CD8-positive, alpha-beta memory T cell (primary cell): ENCODE measurements around the gene ITCH. TPM values are rescaled to one million over a fixed set of nuclear protein-coding genes. Genes with fewer than 3 reads are reported as not detected.
"Not testable (repeated sequence)": the region's sequence is repeated elsewhere in the genome, so short reads cannot be mapped to it uniquely, and the experiment has no call there.

Experiments used
- CTCF ChIA-PET: fragments of 350-600 bp; sonication (Branson Sonifier 250); formaldehyde crosslinking; loops from one replicate; lab custom pipeline; 2021; ENCODE audit warnings: antibody characterized with exemption; lab: Charles Lee
- POLR2A ChIA-PET: fragments of 350-600 bp; sonication (Branson Sonifier 250); formaldehyde crosslinking; loops from one replicate; lab custom pipeline; 2021; ENCODE audit warnings: antibody characterized with exemption; lab: Charles Lee
- DNase-seq, 5 donors: peaks; one replicate each; pipeline versions ENCODE4 v3.0.0 to v3.0.0-alpha.2; 2020 to 2022; ENCODE audit warnings: mixed read lengths in 1 of 5
- H3K27ac ChIP-seq: one replicate; pipeline ENCODE4 v1.7.0; 2013; ENCODE audit warnings: low read depth, mild to moderate bottlenecking, low read length, moderate library complexity
- H3K27me3 ChIP-seq: 2 replicates; pipeline ENCODE4 v1.7.0; 2013; ENCODE audit warnings: low read length, mild to moderate bottlenecking; ENCODE audit not compliant: insufficient read depth, poor library complexity, severe bottlenecking
- H3K36me3 ChIP-seq: 2 replicates; pipeline ENCODE4 v1.7.0; 2013; ENCODE audit warnings: mild to moderate bottlenecking, low read length, moderate library complexity; ENCODE audit not compliant: insufficient read depth
- H3K4me1 ChIP-seq: 2 replicates; pipeline ENCODE4 v1.7.0; 2013; ENCODE audit warnings: mild to moderate bottlenecking, low read length, moderate library complexity; ENCODE audit not compliant: insufficient read depth
- H3K4me3 ChIP-seq: 2 replicates; pipeline ENCODE4 v1.7.0; 2013; ENCODE audit warnings: mild to moderate bottlenecking, low read length
- H3K9me3 ChIP-seq: 2 replicates; pipeline ENCODE4 v1.7.0; 2013; ENCODE audit warnings: mild to moderate bottlenecking, low read length
- H3K27ac Mint-ChIP-seq, 8 donors: one replicate each; pipeline ENCODE4 v1.8.0; 2020 to 2021; ENCODE audit warnings: mixed read lengths in 8 of 8, mild to moderate bottlenecking in 6 of 8, inconsistent platforms in 3 of 8, moderate library complexity in 3 of 8
- H3K27me3 Mint-ChIP-seq, 2 donors: one replicate each; pipeline ENCODE4 v1.8.0; 2020 to 2021; ENCODE audit warnings: mixed read lengths in 2 of 2, mild to moderate bottlenecking in 1 of 2, moderate library complexity in 1 of 2
- H3K36me3 Mint-ChIP-seq, 3 donors: one replicate each; pipeline ENCODE4 v1.8.0; 2020 to 2021; ENCODE audit warnings: mixed read lengths in 3 of 3, inconsistent platforms in 1 of 3, mild to moderate bottlenecking in 1 of 3
- H3K4me1 Mint-ChIP-seq, 3 donors: one replicate each; pipeline ENCODE4 v1.8.0; 2020 to 2021; ENCODE audit warnings: mixed read lengths in 3 of 3, inconsistent platforms in 1 of 3, mild to moderate bottlenecking in 1 of 3
- H3K4me3 Mint-ChIP-seq, 7 donors: one replicate each; pipeline ENCODE4 v1.8.0; 2020 to 2021; ENCODE audit warnings: mixed read lengths in 7 of 7, mild to moderate bottlenecking in 6 of 7, moderate library complexity in 4 of 7, inconsistent platforms in 2 of 7
- H3K9me3 Mint-ChIP-seq, 5 donors: one replicate each; pipeline ENCODE4 v1.8.0; 2020 to 2022; ENCODE audit warnings: mixed read lengths in 5 of 5, mild to moderate bottlenecking in 3 of 5, moderate library complexity in 2 of 5, inconsistent platforms in 1 of 5
- polyA plus RNA-seq: library from polyadenylated mRNA; unstranded; fragments of 300-500 nt; fragmentation: Illumina TruSeq; gene quantifications from one replicate; pipeline ENCODE4 v1.2.3, GENCODE V29; 2021
- total RNA-seq, 2 experiments: library from RNA; stranded (reverse); gene quantifications; one replicate each; pipeline ENCODE4 v1.2.3, GENCODE V29; 2021

Gene ITCH
- total and polyA plus RNA-seq, 3 experiments from 2014 or later: 38.0 to 51.7 (median 45.6) TPM

DNA sequence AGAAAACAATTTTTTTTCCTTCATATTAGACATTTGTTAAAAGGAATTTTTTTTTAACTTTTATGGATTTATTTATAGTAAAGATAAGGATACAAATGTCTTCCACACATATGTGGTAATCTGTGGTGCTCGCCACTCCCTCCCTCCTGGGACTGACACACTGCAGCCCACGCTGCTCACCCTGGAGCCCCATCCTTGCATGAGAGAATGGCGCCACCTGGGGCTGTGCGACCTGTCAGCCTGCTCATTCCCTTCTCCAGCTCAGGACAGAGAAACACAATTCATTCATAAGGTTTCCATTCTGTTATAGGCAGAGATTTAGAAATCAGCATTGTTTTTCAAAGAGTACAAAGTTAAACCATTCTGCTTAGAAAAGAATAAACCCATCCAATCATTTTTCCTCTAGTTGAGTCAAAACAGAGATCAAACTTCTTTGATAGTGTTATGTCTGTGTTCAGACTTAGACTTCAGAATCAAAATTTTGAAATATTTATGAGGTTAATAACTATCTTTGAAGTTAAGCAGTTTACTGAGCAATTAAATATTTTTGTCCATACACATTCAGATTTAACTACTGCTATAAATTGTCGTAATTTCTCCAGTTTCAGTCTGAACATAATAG lies 110.3 kb downstream of the ITCH start:
- no peak overlapping the region for H3K4me3 ChIP-seq
- Mint-ChIP-seq H3K9me3 (no peaks in the 10 kb centered on the region), H3K4me1 (peaks cover 10 to 13% (median 10%) of the 10 kb centered on the region in 3 donors), H3K27me3 (peaks cover 0 to 1% of the 10 kb centered on the region in 2 donors), H3K36me3 (peaks cover 0 to 74% (median 11%) of the 10 kb centered on the region in 3 donors), H3K27ac (peak overlapping the region in 2 of 8 donors; percentile 42 to 68), H3K4me3 (no peak overlapping the region)
- POLR2A ChIA-PET: no interaction called here
- H3K27ac ChIP-seq: no peak overlapping the region
- no peaks in the 10 kb centered on the region for H3K4me1 ChIP-seq
- peaks cover 20% of the 10 kb centered on the region for H3K36me3 ChIP-seq
- DNase-seq: peak in 2 of 5 donors; percentile 6
- H3K9me3 ChIP-seq: no peaks in the 10 kb centered on the region
- H3K27me3 ChIP-seq: no peaks in the 10 kb centered on the region
- CTCF ChIA-PET: interaction anchor here (1.2 kb wide), 1 partner anchor 161 kb away, joined by 4 read pairs; no protein-coding TSS in a partner anchor

DNA sequence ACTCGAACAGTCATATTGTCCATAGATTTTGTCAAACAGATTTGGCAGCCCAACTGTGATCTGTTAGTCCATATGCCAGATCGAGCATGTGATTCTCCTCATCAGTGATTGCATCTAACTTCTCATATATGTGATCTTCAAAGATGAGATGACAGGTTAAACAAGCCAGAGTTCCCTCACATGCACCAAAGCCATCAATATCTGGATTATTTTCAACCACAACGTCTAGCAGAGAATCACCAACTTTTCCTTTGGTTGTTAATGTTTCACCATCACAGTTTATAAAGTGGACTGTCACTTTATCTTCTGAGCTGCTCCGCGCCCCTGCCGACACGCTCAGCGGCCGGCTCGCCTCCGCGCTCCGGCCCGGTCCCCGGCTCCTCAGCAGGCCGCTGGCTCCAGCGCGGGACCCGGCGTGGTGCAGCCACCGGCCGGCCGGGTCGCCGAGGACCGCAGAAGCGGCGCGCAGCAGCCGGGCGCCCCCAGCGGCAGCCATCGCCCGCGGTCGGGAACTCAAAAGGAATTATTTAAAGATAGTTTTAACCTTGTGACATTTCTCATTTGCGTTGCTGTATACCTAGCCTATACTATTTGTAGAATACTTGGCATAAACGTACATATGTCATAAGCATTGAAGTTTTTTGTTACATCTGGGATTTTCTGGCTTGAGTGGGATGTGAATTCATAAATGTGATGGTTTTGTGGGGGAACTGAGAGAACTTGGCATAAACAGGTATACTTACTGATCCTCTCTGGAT lies 113.1 kb downstream of the ITCH start:
- Histone ChIP-seq H3K36me3 (peaks cover 34% of the 10 kb centered on the region), H3K9me3 (no peaks in the 10 kb centered on the region), H3K27ac (no peak overlapping the region), H3K4me1 (no peaks in the 10 kb centered on the region), H3K4me3 (no peak overlapping the region), H3K27me3 (no peaks in the 10 kb centered on the region)
- ChIA-PET POLR2A (no interaction called here), CTCF (interaction anchor here (1.0 to 2.2 kb wide), 2 partner anchors 39 to 164 kb away, joined by 3 to 6 read pairs; no protein-coding TSS in a partner anchor)
- peaks cover 5 to 74% (median 15%) of the 10 kb centered on the region in 3 donors for H3K36me3 Mint-ChIP-seq
- H3K27me3 Mint-ChIP-seq: no peaks in the 10 kb centered on the region
- peak in 2 of 5 donors; percentile 3 to 16 for DNase-seq
- H3K9me3 Mint-ChIP-seq: no peaks in the 10 kb centered on the region
- peak overlapping the region in 3 of 8 donors; percentile 14 to 75 (median 30) for H3K27ac Mint-ChIP-seq
- peak overlapping the region in 3 of 7 donors; percentile 4 to 43 (median 8) for H3K4me3 Mint-ChIP-seq
- peaks cover 10 to 17% (median 14%) of the 10 kb centered on the region in 3 donors for H3K4me1 Mint-ChIP-seq

- no peaks in the 10 kb centered on the region for H3K27me3 ChIP-seq
- Mint-ChIP-seq H3K9me3 (no peaks in the 10 kb centered on the region), H3K4me3 (no peak overlapping the region), H3K4me1 (peaks cover 10 to 14% (median 13%) of the 10 kb centered on the region in 3 donors), H3K27ac (peak overlapping the region in 3 of 8 donors; percentile 29 to 72 (median 43)), H3K36me3 (peaks cover 21 to 81% (median 26%) of the 10 kb centered on the region in 3 donors), H3K27me3 (peaks cover 0 to 3% of the 10 kb centered on the region in 2 donors)
- DNase-seq: no peak
- ChIA-PET CTCF (no interaction called here), POLR2A (no interaction called here)
- H3K36me3 ChIP-seq: peaks cover 57% of the 10 kb centered on the region
- H3K4me3 ChIP-seq: no peak overlapping the region
- H3K27ac ChIP-seq: no peak overlapping the region
- no peaks in the 10 kb centered on the region for H3K9me3 ChIP-seq
- H3K4me1 ChIP-seq: no peaks in the 10 kb centered on the region
Measured at GRCh38 chr20:34479627-34480026, 116.6 kb downstream of the ITCH start.

- H3K4me1 Mint-ChIP-seq, H3K9me3 Mint-ChIP-seq, H3K27me3 ChIP-seq, CTCF ChIA-PET, H3K4me1 ChIP-seq, H3K27me3 Mint-ChIP-seq, H3K9me3 ChIP-seq, H3K4me3 ChIP-seq, POLR2A ChIA-PET, DNase-seq, H3K4me3 Mint-ChIP-seq, H3K27ac ChIP-seq: not testable (repeated sequence)
- Mint-ChIP-seq H3K36me3 (peaks cover 21 to 83% (median 23%) of the 10 kb centered on the region in 3 donors), H3K27ac (peak overlapping the region in 1 of 8 donors; percentile 55)
- peaks cover 57% of the 10 kb centered on the region for H3K36me3 ChIP-seq
Measured at GRCh38 chr20:34482154-34482553, 119.1 kb downstream of the ITCH start.

- peaks cover 48% of the 10 kb centered on the region for H3K36me3 ChIP-seq
- H3K27me3 Mint-ChIP-seq, H3K9me3 ChIP-seq, H3K27me3 ChIP-seq, DNase-seq, H3K4me1 ChIP-seq, H3K4me1 Mint-ChIP-seq, H3K27ac ChIP-seq, POLR2A ChIA-PET, H3K4me3 Mint-ChIP-seq, H3K4me3 ChIP-seq, H3K9me3 Mint-ChIP-seq: not testable (repeated sequence)
- H3K27ac Mint-ChIP-seq: peak overlapping the region in 3 of 8 donors; percentile 56 to 89 (median 70)
- H3K36me3 Mint-ChIP-seq: peaks cover 25 to 86% (median 29%) of the 10 kb centered on the region in 3 donors
- CTCF ChIA-PET: interaction anchor here (0.7 to 1.3 kb wide), 2 partner anchors 9 to 12 kb away, joined by 3 read pairs; no protein-coding TSS in a partner anchor
Measured at GRCh38 chr20:34483585-34484220, 120.6 kb downstream of the ITCH start.

DNA sequence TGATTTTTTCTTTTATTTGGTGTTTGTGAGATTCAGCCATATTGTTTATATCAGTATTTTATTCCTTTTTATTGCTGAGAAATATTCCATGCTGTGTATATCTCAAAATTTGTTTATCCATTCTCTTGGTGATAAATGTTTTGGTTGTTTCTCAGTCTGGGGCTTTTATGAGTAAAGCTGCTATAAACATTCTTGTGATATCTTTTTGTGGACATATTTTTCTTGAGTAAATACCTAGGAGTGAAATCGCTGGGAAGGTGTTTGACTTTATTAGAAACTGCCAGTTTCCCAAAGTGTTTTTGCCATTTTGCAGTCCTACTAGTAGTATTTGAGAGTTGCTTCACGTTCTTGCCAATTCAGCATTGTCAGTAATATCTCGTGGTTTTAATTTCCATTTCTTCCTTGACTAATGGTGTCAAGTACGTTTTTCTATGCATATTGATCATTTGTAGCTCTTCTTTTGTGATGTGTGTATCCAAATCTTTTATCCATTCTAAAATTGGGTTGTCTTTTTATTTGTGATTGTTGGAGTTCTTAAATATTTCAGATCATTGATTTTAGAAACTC lies 122.1 kb downstream of the ITCH start:
- peaks cover 0 to 3% of the 10 kb centered on the region in 2 donors for H3K27me3 Mint-ChIP-seq
- H3K27me3 ChIP-seq: no peaks in the 10 kb centered on the region
- no peak for DNase-seq
- CTCF ChIA-PET: interaction anchor here (1.0 kb wide), 1 partner anchor 223 kb away, joined by 3 read pairs; no protein-coding TSS in a partner anchor
- no peaks in the 10 kb centered on the region for H3K4me1 ChIP-seq
- H3K4me3 ChIP-seq: no peak overlapping the region
- POLR2A ChIA-PET: no interaction called here
- H3K9me3 ChIP-seq: no peaks in the 10 kb centered on the region
- no peaks in the 10 kb centered on the region for H3K9me3 Mint-ChIP-seq
- peaks cover 0 to 3% (median 0%) of the 10 kb centered on the region in 3 donors for H3K4me1 Mint-ChIP-seq
- H3K36me3 Mint-ChIP-seq: peaks cover 20 to 87% (median 30%) of the 10 kb centered on the region in 3 donors
- no peak overlapping the region for H3K27ac ChIP-seq
- no peak overlapping the region for H3K4me3 Mint-ChIP-seq
- peaks cover 41% of the 10 kb centered on the region for H3K36me3 ChIP-seq
- peak overlapping the region in 2 of 8 donors; percentile 30 to 77 for H3K27ac Mint-ChIP-seq

DNA sequence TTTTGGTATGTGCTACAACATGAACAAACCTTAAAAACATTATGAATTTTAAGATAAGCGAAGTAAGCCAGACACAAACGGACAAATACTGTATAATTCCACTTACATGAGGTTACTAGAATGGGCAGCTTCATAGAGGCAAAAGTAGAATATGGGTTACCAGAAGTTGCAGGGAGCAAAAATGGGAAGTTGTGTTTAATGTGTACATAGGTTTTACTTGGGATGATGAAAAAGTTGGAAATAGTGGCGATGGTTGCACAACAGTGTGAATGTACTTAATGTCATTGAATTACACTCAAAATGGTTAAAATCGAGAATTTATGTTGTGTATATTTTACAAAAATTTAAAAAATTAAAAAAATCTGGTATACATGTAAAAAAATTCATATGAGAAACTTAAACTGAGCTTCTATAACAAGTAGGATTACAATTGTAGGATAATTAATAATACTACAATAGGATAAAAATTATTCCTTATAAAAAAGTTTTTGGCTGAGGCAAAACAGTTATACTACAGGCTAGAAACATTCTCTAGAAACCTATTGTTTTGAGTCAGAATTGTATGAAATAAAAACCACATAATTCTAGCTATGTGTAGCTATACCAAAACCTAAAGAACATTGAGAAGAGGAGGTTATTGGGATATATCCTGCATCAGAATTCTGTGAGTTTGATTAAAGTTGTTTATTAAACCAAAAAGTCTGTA lies 128.3 kb downstream of the ITCH start:
- Mint-ChIP-seq H3K36me3 (peaks cover 17 to 80% (median 31%) of the 10 kb centered on the region in 3 donors), H3K27me3 (no peaks in the 10 kb centered on the region)

More for the DNA sequence above, 128.3 kb downstream of the ITCH start:
- Mint-ChIP-seq H3K27ac (peak overlapping the region in 3 of 8 donors; percentile 17 to 63 (median 32)), H3K4me1 (peaks cover 0 to 7% (median 1%) of the 10 kb centered on the region in 3 donors), H3K4me3 (no peak overlapping the region), H3K9me3 (no peaks in the 10 kb centered on the region)
- no peak for DNase-seq
- H3K4me1 ChIP-seq: no peaks in the 10 kb centered on the region
- CTCF ChIA-PET: no interaction called here
- peaks cover 38% of the 10 kb centered on the region for H3K36me3 ChIP-seq
- POLR2A ChIA-PET: no interaction called here
- no peak overlapping the region for H3K4me3 ChIP-seq
- no peak overlapping the region for H3K27ac ChIP-seq
- H3K9me3 ChIP-seq: no peaks in the 10 kb centered on the region
- no peaks in the 10 kb centered on the region for H3K27me3 ChIP-seq
